Suprapubic skin (tissue), 4 donors: ENCODE data around the gene KRT6A. TPM values are rescaled to one million over a fixed set of nuclear protein-coding genes. Genes with fewer than 3 reads are reported as not detected.

Experiments used
- DNase-seq, 2 donors: peaks; one replicate each; pipeline ENCODE4 v3.0.0-alpha.2; 2019; ENCODE audit warnings: low spot score in 2 of 2
- H3K27ac ChIP-seq: fragments of 200-600 bp; sonication (generic); one replicate; pipeline ENCODE4 v1.5.1; 2019
- H3K27me3 ChIP-seq: fragments of 200-600 bp; sonication (generic); one replicate; pipeline ENCODE4 v1.5.1; 2019
- H3K36me3 ChIP-seq: fragments of 200-600 bp; sonication (generic); one replicate; pipeline ENCODE4 v1.5.1; 2019
- H3K4me1 ChIP-seq: fragments of 200-600 bp; sonication (generic); one replicate; pipeline ENCODE4 v1.5.1; 2019
- H3K4me3 ChIP-seq: fragments of 200-600 bp; sonication (generic); one replicate; pipeline ENCODE4 v1.5.1; 2019; ENCODE audit warnings: mild to moderate bottlenecking
- H3K9me3 ChIP-seq: fragments of 200-600 bp; sonication (generic); one replicate; pipeline ENCODE4 v1.5.1; 2019
- CTCF ChIP-seq, 2 donors: fragments of 200-600 bp in 1 of 2; fragments of 450-650 bp in 1 of 2; sonication (generic) in 1 of 2; IDR thresholded peaks; one replicate each; pipeline ENCODE4 v1.5.1; 2016 to 2019; ENCODE audit warnings: antibody characterized with exemption in 2 of 2, mild to moderate bottlenecking in 1 of 2, moderate library complexity in 1 of 2
- EP300 ChIP-seq: sonication (generic); formaldehyde crosslinking; IDR thresholded peaks from one replicate; pipeline ENCODE4 v1.6.1; 2017; ENCODE audit warnings: antibody characterized with exemption
- POLR2A ChIP-seq, 2 donors: fragments of 450-650 bp; IDR thresholded peaks; one replicate each; pipeline ENCODE4 v1.6.1; 2017; ENCODE audit warnings: antibody characterized with exemption in 2 of 2, mild to moderate bottlenecking in 2 of 2, moderate library complexity in 2 of 2
- POLR2AphosphoS5 ChIP-seq, 3 donors: sonication (generic); formaldehyde crosslinking; IDR thresholded peaks; one replicate each; pipeline ENCODE4 v1.6.1; 2017; ENCODE audit warnings: antibody characterized with exemption in 3 of 3
- whole genome bisulfite sequencing: methylation state at CpG from one replicate; pipeline ENCODE4 v1.1.5; 2018; 5-methylcytosine and 5-hydroxymethylcytosine counted together
- total RNA-seq, 4 donors: library from RNA; depleted of rRNA; stranded (reverse); fragments of >200 nt; gene quantifications; one replicate each; pipeline ENCODE4 v1.1.0, GENCODE V29; 2016

Gene KRT6A
- total RNA-seq, 4 donors from 2014 or later = 57.7 to 1,258 (median 594) TPM

DNA sequence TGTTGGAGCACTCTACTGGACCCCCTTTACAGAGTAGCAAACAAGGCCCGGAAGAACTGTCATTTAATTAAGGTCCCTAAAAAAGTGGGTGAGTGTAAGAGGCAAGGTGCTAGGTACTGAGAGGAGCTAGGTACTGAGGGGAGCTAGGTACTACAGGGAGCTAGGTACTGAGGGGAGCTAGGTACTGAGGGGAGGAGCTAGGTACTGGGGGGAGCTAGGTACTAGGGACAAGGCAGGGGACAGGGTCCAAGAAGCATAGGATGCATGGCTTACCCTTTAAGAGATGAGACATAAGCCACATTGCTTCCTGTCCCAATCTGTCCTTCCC is 22.2 kb upstream of the KRT6A start:
- Histone ChIP-seq H3K36me3 (peaks cover 21% of the 10 kb centered on the region), H3K9me3 (no peaks in the 10 kb centered on the region), H3K4me1 (peaks cover 23% of the 10 kb centered on the region), H3K27ac (peak overlapping the region; percentile 94), H3K4me3 (peak overlapping the region; percentile 56), H3K27me3 (peaks cover 6% of the 10 kb centered on the region)
- DNase-seq = no peak
- WGBS = 82% methylated on average over 1 of the region's 1 CpG
- TF ChIP-seq POLR2A (IDR thresholded peaks at IDR 0.05) = no peak
- no peak for TF ChIP-seq POLR2AphosphoS5 (IDR thresholded peaks at IDR 0.05)
- TF ChIP-seq EP300 = no peak
- TF ChIP-seq CTCF (IDR thresholded peaks at IDR 0.05) = no peak

GRCh38 chr12:52514471-52515318 is 21.6 kb upstream of the KRT6A start:
- peaks cover 21% of the 10 kb centered on the region for H3K4me1 ChIP-seq
- H3K27ac ChIP-seq = peak overlapping the region; percentile 94
- peak overlapping the region; percentile 56 for H3K4me3 ChIP-seq
- TF ChIP-seq EP300 (no peak), CTCF (IDR thresholded peaks at IDR 0.05) (no peak), POLR2AphosphoS5 (IDR thresholded peaks at IDR 0.05) (no peak), POLR2A (IDR thresholded peaks at IDR 0.05) (no peak)
- peaks cover 21% of the 10 kb centered on the region for H3K36me3 ChIP-seq
- no peaks in the 10 kb centered on the region for H3K9me3 ChIP-seq
- DNase-seq = peak in 1 of 2 donors; percentile 70
- H3K27me3 ChIP-seq = peaks cover 1% of the 10 kb centered on the region
- WGBS = 60% methylated on average over 14 of the region's 14 CpGs

- H3K4me3 ChIP-seq = no peak overlapping the region
- peaks cover 21% of the 10 kb centered on the region for H3K4me1 ChIP-seq
- no peak for DNase-seq
- H3K9me3 ChIP-seq = no peaks in the 10 kb centered on the region
- no peak overlapping the region for H3K27ac ChIP-seq
- TF ChIP-seq EP300 (no peak), CTCF (IDR thresholded peaks at IDR 0.05) (no peak), POLR2A (IDR thresholded peaks at IDR 0.05) (no peak), POLR2AphosphoS5 (IDR thresholded peaks at IDR 0.05) (no peak)
- no peaks in the 10 kb centered on the region for H3K27me3 ChIP-seq
- WGBS = 51% methylated on average over 6 of the region's 6 CpGs
- H3K36me3 ChIP-seq = peaks cover 18% of the 10 kb centered on the region
Observed at GRCh38 chr12:52513736-52514135, 20.7 kb upstream of the KRT6A start.

- no peaks in the 10 kb centered on the region for H3K36me3 ChIP-seq
- H3K27ac ChIP-seq = no peak overlapping the region
- H3K27me3 ChIP-seq = no peaks in the 10 kb centered on the region
- TF ChIP-seq POLR2AphosphoS5 (IDR thresholded peaks at IDR 0.05) (no peak), POLR2A (IDR thresholded peaks at IDR 0.05) (no peak), CTCF (IDR thresholded peaks at IDR 0.05) (no peak)
- H3K4me1 ChIP-seq = peaks cover 6% of the 10 kb centered on the region
- no peak overlapping the region for H3K4me3 ChIP-seq
- H3K9me3 ChIP-seq = no peaks in the 10 kb centered on the region
- 83% methylated on average over 5 of the region's 5 CpGs for WGBS
- DNase-seq = no peak
Observed at GRCh38 chr12:52508211-52508610, 15.2 kb upstream of the KRT6A start.

DNA sequence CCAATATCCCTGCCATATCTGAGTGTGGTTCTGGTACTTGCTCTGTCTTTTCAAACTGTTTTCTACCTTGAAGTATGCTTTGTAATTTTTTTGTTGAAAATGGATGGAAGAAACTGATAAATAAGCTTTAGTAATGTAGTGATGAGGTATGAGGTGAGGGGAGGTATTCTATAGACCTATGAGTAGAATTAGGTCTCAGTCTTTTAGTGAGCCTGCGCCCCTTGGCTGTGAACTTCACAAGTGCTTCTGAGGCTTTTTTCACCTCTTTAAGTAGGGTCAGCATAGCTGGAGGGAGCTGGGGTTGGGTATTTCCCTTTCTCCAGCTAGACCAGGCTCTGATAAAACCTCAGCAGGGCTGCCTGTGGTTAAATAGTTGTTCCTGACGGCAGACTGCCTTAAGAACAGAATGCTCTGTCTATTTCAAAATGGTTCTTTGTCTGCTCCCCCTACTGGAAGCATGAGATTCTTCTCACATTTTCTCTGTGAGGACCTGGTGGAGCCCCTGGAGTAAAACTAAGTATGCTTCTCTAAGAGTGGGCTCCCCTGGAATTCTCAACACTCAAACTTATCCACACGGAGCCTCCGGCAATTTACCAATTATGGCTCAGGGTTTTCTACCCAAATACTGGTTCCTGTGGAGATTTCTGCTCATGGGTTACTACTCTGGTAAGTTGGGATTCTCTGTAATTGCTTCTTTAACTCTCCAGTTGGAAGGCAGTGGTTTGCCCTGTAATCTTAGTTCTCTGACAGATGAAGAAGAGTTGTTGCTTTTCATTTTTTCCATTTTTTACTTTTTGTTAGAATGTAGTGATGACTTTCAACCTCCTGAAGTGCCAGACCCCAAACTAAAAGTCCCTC is 14.0 kb upstream of the KRT6A start:
- Histone ChIP-seq H3K4me3 (no peak overlapping the region), H3K27me3 (no peaks in the 10 kb centered on the region), H3K4me1 (peaks cover 6% of the 10 kb centered on the region), H3K9me3 (no peaks in the 10 kb centered on the region), H3K36me3 (no peaks in the 10 kb centered on the region), H3K27ac (no peak overlapping the region)
- no peak for DNase-seq
- TF ChIP-seq EP300 (no peak), POLR2A (IDR thresholded peaks at IDR 0.05) (no peak), CTCF (IDR thresholded peaks at IDR 0.05) (peak; percentile 57 to 59)
- WGBS = 48% methylated on average over 4 of the region's 4 CpGs
